ENCODE data around the gene NR2F1-AS1.

Gene NR2F1-AS1

GRCh38 chr5:93430118-93430517 is 150.9 kb downstream of the NR2F1-AS1 start:
- TF ChIP-seq FOXP2 (optimal IDR thresholded peaks at IDR 0.05; ENCODE audit: borderline replicate concordance, extremely low read depth, extremely low read length, insufficient read depth), result no peak
- no peak for TF ChIP-seq REST (IDR thresholded peaks at IDR 0.05; ENCODE audit: insufficient read depth in 1 of 2, low read depth in 2 of 2, low read length in 2 of 2)

- TF ChIP-seq REST (IDR thresholded peaks at IDR 0.05; ENCODE audit: insufficient read depth in 1 of 2, low read depth in 2 of 2, low read length in 2 of 2), result no peak
- TF ChIP-seq TAF1 (IDR thresholded peaks at IDR 0.05; ENCODE audit: borderline replicate concordance, insufficient read depth, low read length), result no peak
- TF ChIP-seq SIN3A (IDR thresholded peaks at IDR 0.05; ENCODE audit: borderline replicate concordance, insufficient read depth, low read length), result no peak
- no peak for TF ChIP-seq FOXP2 (optimal IDR thresholded peaks at IDR 0.05; ENCODE audit: borderline replicate concordance, extremely low read depth, extremely low read length, insufficient read depth)
- TF ChIP-seq POLR2AphosphoS5 (IDR thresholded peaks at IDR 0.05; ENCODE audit: low read depth, low read length), result no peak
These were observed 152.2 kb downstream of the NR2F1-AS1 start for GRCh38 chr5:93428868-93429267.

DNA sequence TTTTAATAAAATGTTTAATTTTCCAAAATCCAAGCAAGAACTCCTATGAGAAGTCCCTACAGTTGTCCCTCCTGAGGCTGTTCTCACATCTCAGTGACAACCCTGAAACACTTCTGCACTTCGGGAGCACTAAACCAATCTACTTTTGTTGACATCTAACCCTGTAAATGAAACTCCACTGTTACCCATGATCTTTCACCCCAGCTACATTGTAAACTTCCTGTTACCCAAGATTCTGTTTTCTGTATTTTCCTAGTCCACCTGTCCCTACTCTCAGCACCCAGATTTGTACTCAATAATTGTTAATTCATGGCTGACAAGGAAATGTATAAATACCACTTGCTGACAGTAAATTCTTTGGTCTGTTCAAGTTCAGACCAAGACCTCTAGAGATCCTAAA is 153.7 kb downstream of the NR2F1-AS1 start:
- no peak for TF ChIP-seq REST (IDR thresholded peaks at IDR 0.05; ENCODE audit: insufficient read depth in 1 of 2, low read depth in 2 of 2, low read length in 2 of 2)
- TF ChIP-seq FOXP2 (optimal IDR thresholded peaks at IDR 0.05; ENCODE audit: borderline replicate concordance, extremely low read depth, extremely low read length, insufficient read depth), result no peak
- no peak for TF ChIP-seq POLR2AphosphoS5 (IDR thresholded peaks at IDR 0.05; ENCODE audit: low read depth, low read length)
- no peak for TF ChIP-seq SIN3A (IDR thresholded peaks at IDR 0.05; ENCODE audit: borderline replicate concordance, insufficient read depth, low read length)
- TF ChIP-seq TAF1 (IDR thresholded peaks at IDR 0.05; ENCODE audit: borderline replicate concordance, insufficient read depth, low read length), result no peak

GRCh38 chr5:93425096-93425495 is 155.9 kb downstream of the NR2F1-AS1 start:
- no peak for TF ChIP-seq FOXP2 (optimal IDR thresholded peaks at IDR 0.05; ENCODE audit: borderline replicate concordance, extremely low read depth, extremely low read length, insufficient read depth)
- no peak for TF ChIP-seq SIN3A (IDR thresholded peaks at IDR 0.05; ENCODE audit: borderline replicate concordance, insufficient read depth, low read length)
- no peak for TF ChIP-seq REST (IDR thresholded peaks at IDR 0.05; ENCODE audit: insufficient read depth in 1 of 2, low read depth in 2 of 2, low read length in 2 of 2)
- no peak for TF ChIP-seq TAF1 (IDR thresholded peaks at IDR 0.05; ENCODE audit: borderline replicate concordance, insufficient read depth, low read length)
- TF ChIP-seq POLR2AphosphoS5 (IDR thresholded peaks at IDR 0.05; ENCODE audit: low read depth, low read length), result no peak

- TF ChIP-seq TAF1 (IDR thresholded peaks at IDR 0.05; ENCODE audit: borderline replicate concordance, insufficient read depth, low read length), result no peak
- TF ChIP-seq SIN3A (IDR thresholded peaks at IDR 0.05; ENCODE audit: borderline replicate concordance, insufficient read depth, low read length), result no peak
- TF ChIP-seq REST (IDR thresholded peaks at IDR 0.05; ENCODE audit: insufficient read depth in 1 of 2, low read depth in 2 of 2, low read length in 2 of 2), result no peak
- no peak for TF ChIP-seq POLR2AphosphoS5 (IDR thresholded peaks at IDR 0.05; ENCODE audit: low read depth, low read length)
- TF ChIP-seq FOXP2 (optimal IDR thresholded peaks at IDR 0.05; ENCODE audit: borderline replicate concordance, extremely low read depth, extremely low read length, insufficient read depth), result no peak
These were observed 157.7 kb downstream of the NR2F1-AS1 start for GRCh38 chr5:93423300-93423699.
